AG04450 (cell line): ENCODE data around the gene CUL7. TPM values are rescaled to one million over a fixed set of nuclear protein-coding genes. Genes with fewer than 3 reads are reported as not detected.

Experiments
- CTCF ChIA-PET: fragments of 300-600, 350-600 bp; formaldehyde crosslinking; extraction: SDS; loops from one replicate; lab custom pipeline; 2022; ENCODE audit warnings: antibody characterized with exemption, inconsistent platforms; lab: Charles Lee
- POLR2A ChIA-PET: fragments of 350-600 bp; formaldehyde crosslinking; extraction: SDS; loops from one replicate; lab custom pipeline; 2021; ENCODE audit warnings: antibody characterized with exemption, inconsistent platforms; lab: Yijun Ruan, JAX
- DNase-seq: peaks from one replicate; pipeline ENCODE4 v3.0.0-alpha.2; 2011; ENCODE audit warnings: low read depth, low spot score
- H3K27ac ChIP-seq: one replicate; pipeline ENCODE4 v1.5.1; 2012; ENCODE audit warnings: low read depth, low read length, control low read depth
- H3K27me3 ChIP-seq: one replicate; pipeline ENCODE4 v1.6.0; 2012; ENCODE audit warnings: low read length; ENCODE audit not compliant: control insufficient read depth, insufficient read depth
- H3K4me3 ChIP-seq: 2 replicates; pipeline ENCODE4 v1.5.1; 2011; ENCODE audit warnings: mild to moderate bottlenecking, low read depth, low read length, control low read depth
- H3K9me3 ChIP-seq: 2 replicates; pipeline ENCODE4 v1.5.1; 2012; ENCODE audit warnings: low read length; ENCODE audit not compliant: control insufficient read depth, insufficient read depth
- CTCF ChIP-seq: IDR thresholded peaks from 2 replicates; pipeline ENCODE4 v1.5.1; 2011; ENCODE audit warnings: low read depth, low read length, control low read depth, inconsistent platforms
- polyA plus RNA-seq: library from polyadenylated mRNA; depleted of rRNA; stranded (reverse); fragments of >200 nt; gene quantifications from 2 replicates; pipeline ENCODE4 v1.2.3, GENCODE V29; 2011

Gene CUL7
- polyA plus RNA-seq, 1 experiment: 37.5 TPM

- ChIA-PET CTCF (interaction anchor here (0.6 to 1.4 kb wide), 4 partner anchors 69 to 111 kb away, joined by 3 to 6 read pairs (median 4); no protein-coding TSS in a partner anchor), POLR2A (interaction anchor here (0.5 to 2.4 kb wide), 7 partner anchors 16 to 1271 kb away, joined by 3 to 21 read pairs (median 4); partner anchors contain the start of genes PPP2R5D, PTK7 and RRP36)
- no peak for TF ChIP-seq CTCF
- peak; percentile 93 for DNase-seq
- no peaks in the 10 kb centered on the region; the same call in 1 of the 2 replicates for H3K9me3 ChIP-seq
- peak within 1 kb of the TSS; percentile 65 for H3K27ac ChIP-seq
- no peaks in the 10 kb centered on the region for H3K27me3 ChIP-seq
- H3K4me3 ChIP-seq: peak within 1 kb of the TSS; percentile 100
Measured at GRCh38 chr6:43059168-43060033, 5.8 kb upstream of the CUL7 start, which contains the start of the genes KLC4 and MRPL2. KLC4 (plus strand) TSS chr6:43059631; CDS start chr6:43061336, 1,705 bp downstream. MRPL2 (minus strand) TSS chr6:43059434; CDS start chr6:43059381, 53 bp downstream.

GRCh38 chr6:43058531-43058930 lies 4.9 kb upstream of the CUL7 start:
- TF ChIP-seq CTCF: no peak
- ChIA-PET CTCF (interaction anchor here (0.8 to 1.4 kb wide), 2 partner anchors 70 to 156 kb away, joined by 4 read pairs; no protein-coding TSS in a partner anchor), POLR2A (interaction anchor here (0.7 to 2.4 kb wide), 2 partner anchors 17 to 153 kb away, joined by 3 to 21 read pairs; partner anchors contain the start of gene PTK7)
- Histone ChIP-seq H3K9me3 (no peaks in the 10 kb centered on the region; the same call in 1 of the 2 replicates), H3K27me3 (no peaks in the 10 kb centered on the region), H3K4me3 (peak overlapping the region; percentile 100), H3K27ac (no peak overlapping the region)
- DNase-seq: no peak

- H3K27ac ChIP-seq: no peak overlapping the region
- ChIA-PET CTCF (no interaction called here), POLR2A (interaction anchor here (0.6 to 1.4 kb wide), 2 partner anchors 88 to 313 kb away, joined by 3 read pairs; partner anchors contain the start of gene ZNF318)
- no peak overlapping the region for H3K4me3 ChIP-seq
- no peak for TF ChIP-seq CTCF
- no peak for DNase-seq
- peaks cover 4% of the 10 kb centered on the region; the same call in 1 of the 2 replicates for H3K9me3 ChIP-seq
- H3K27me3 ChIP-seq: no peaks in the 10 kb centered on the region
Measured at GRCh38 chr6:43055966-43056365, 2.3 kb upstream of the CUL7 start.

DNA sequence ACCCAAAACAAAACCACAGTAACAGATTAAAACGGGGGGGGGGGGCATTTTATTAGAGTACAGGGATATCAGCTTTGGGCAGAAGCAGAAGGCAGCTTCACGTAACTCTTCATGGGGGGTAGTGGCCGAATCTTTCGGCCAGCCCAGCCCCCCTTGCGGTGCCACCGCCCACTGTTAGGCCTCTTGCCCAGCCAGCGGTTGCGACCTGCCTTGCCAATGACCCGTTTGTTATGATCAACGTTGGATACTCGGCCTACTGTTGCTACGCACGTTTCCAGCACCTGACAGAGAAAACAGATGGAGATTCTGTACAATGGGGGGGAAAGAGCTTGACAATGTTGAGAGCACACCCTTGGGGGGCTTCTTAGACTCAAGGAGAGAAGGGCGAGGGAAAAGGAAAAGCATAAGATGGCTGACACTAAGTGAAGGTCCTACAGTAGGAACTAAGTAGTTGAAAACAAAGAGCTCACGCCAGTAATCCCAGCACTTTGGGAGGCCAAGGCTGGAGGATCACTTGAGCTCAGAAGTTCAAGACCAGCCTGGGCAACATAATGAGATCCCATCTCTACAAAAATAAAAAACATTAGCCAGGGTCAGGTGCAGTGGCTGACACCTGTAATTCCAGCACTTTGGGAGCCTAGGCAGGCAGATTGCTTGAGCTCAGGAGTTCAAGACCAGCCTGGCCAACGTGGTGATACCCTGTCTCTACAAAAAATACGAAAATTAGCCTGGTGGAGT lies 724 bp upstream of the CUL7 start:
- POLR2A ChIA-PET: interaction anchor here (0.6 to 2.6 kb wide), 19 partner anchors 9 to 630 kb away, joined by 3 to 25 read pairs (median 4); partner anchors contain the start of genes CNPY3, CUL9, KLHDC3 and MEA1
- DNase-seq: no peak
- no peak for TF ChIP-seq CTCF

More for the DNA sequence above, 724 bp upstream of the CUL7 start:
- Histone ChIP-seq H3K4me3 (peak overlapping the region; percentile 89), H3K27ac (peak overlapping the region; percentile 42), H3K27me3 (no peaks in the 10 kb centered on the region), H3K9me3 (peaks cover 4% of the 10 kb centered on the region; the same call in 1 of the 2 replicates)
- CTCF ChIA-PET: interaction anchor here (0.6 to 2.3 kb wide), 2 partner anchors 89 to 91 kb away, joined by 6 read pairs; no protein-coding TSS in a partner anchor
